Spinal cord (tissue), 10 donors: ENCODE data around the gene EIF1AX. TPM values are rescaled to one million over a fixed set of nuclear protein-coding genes. Genes with fewer than 3 reads are reported as not detected.
"Not testable (repeated sequence)": the region's sequence is repeated elsewhere in the genome, so short reads cannot be mapped to it uniquely, and the experiment has no call there.

Source experiments
- DNase-seq, 6 donors: peaks; one replicate each; pipeline versions ENCODE4 v3.0.0 to v3.0.0-alpha.2; 2013 to 2015; ENCODE audit warnings: low spot score in 6 of 6, low read depth in 4 of 6
- H3K27ac ChIP-seq: one replicate; pipeline ENCODE4 v1.5.1; 2013; ENCODE audit warnings: low read depth, low read length, control low read depth
- H3K27me3 ChIP-seq: one replicate; pipeline ENCODE4 v1.6.1; 2013; ENCODE audit warnings: low read length; ENCODE audit not compliant: control insufficient read depth, insufficient read depth
- H3K36me3 ChIP-seq: one replicate; pipeline ENCODE4 v1.6.1; 2013; ENCODE audit warnings: low read length; ENCODE audit not compliant: control insufficient read depth, insufficient read depth
- H3K4me1 ChIP-seq: one replicate; pipeline ENCODE4 v1.6.1; 2013; ENCODE audit warnings: low read length; ENCODE audit not compliant: control insufficient read depth, insufficient read depth
- H3K4me3 ChIP-seq: one replicate; pipeline ENCODE4 v1.5.1; 2013; ENCODE audit warnings: low read depth, low read length, control low read depth
- H3K9me3 ChIP-seq: one replicate; pipeline ENCODE4 v1.6.1; 2013; ENCODE audit warnings: low read length; ENCODE audit not compliant: control insufficient read depth, insufficient read depth
- WGBS: methylation state at CpG from one replicate; pipeline ENCODE4 v1.1.5; 2013; ENCODE audit warnings: missing lambda C conversion rate; ENCODE audit not compliant: insufficient coverage; 5-methylcytosine and 5-hydroxymethylcytosine counted together
- long read RNA-seq, 4 donors: transcript quantifications; one replicate each; lab custom pipeline, GENCODE V29; 2026
- polyA plus RNA-seq, 2 donors: library from polyadenylated mRNA; unstranded; fragments of 120-200 nt; gene quantifications; one replicate each; pipeline ENCODE4 v1.2.1, GENCODE V29; 2013; ENCODE audit not compliant: insufficient read length in 2 of 2
- total RNA-seq, 2 donors: library from RNA; depleted of rRNA in 1 of 2; stranded (reverse); fragments of 120-200 nt in 1 of 2; fragments of >200 nt in 1 of 2; gene quantifications; one replicate each; pipeline versions ENCODE4 v1.2.3 to v1.2.4, GENCODE V29; 2013 to 2014
- donor health status: healthy.

Gene EIF1AX, protein sequence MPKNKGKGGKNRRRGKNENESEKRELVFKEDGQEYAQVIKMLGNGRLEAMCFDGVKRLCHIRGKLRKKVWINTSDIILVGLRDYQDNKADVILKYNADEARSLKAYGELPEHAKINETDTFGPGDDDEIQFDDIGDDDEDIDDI
- total RNA-seq, result 10 to 100 TPM; 46.1 to 89.3 TPM
- polyA plus RNA-seq, result 100 to 1,000 TPM in 1 of 2 donors, 10 to 100 TPM in 1; 75.6 to 102 TPM
- long read RNA-seq, donor 1, full-length matches to known transcripts, result 59 of 59 reads
- long read RNA-seq, donor 1, partial matches to known transcripts, result 0 of 59 reads
- long read RNA-seq, donor 1, other reads (novel, unspliced or antisense), result 0 of 59 reads
- long read RNA-seq, donor 2, full-length matches to known transcripts, result 22 of 22 reads
- long read RNA-seq, donor 2, partial matches to known transcripts, result 0 of 22 reads
- long read RNA-seq, donor 2, other reads (novel, unspliced or antisense), result 0 of 22 reads
- long read RNA-seq, donor 3, full-length matches to known transcripts, result 21 of 21 reads
- long read RNA-seq, donor 3, partial matches to known transcripts, result 0 of 21 reads
- long read RNA-seq, donor 3, other reads (novel, unspliced or antisense), result 0 of 21 reads
- long read RNA-seq, donor 4, full-length matches to known transcripts, result 88 of 93 reads
- long read RNA-seq, donor 4, partial matches to known transcripts, result 5 of 93 reads
- long read RNA-seq, donor 4, other reads (novel, unspliced or antisense), result 0 of 93 reads

DNA sequence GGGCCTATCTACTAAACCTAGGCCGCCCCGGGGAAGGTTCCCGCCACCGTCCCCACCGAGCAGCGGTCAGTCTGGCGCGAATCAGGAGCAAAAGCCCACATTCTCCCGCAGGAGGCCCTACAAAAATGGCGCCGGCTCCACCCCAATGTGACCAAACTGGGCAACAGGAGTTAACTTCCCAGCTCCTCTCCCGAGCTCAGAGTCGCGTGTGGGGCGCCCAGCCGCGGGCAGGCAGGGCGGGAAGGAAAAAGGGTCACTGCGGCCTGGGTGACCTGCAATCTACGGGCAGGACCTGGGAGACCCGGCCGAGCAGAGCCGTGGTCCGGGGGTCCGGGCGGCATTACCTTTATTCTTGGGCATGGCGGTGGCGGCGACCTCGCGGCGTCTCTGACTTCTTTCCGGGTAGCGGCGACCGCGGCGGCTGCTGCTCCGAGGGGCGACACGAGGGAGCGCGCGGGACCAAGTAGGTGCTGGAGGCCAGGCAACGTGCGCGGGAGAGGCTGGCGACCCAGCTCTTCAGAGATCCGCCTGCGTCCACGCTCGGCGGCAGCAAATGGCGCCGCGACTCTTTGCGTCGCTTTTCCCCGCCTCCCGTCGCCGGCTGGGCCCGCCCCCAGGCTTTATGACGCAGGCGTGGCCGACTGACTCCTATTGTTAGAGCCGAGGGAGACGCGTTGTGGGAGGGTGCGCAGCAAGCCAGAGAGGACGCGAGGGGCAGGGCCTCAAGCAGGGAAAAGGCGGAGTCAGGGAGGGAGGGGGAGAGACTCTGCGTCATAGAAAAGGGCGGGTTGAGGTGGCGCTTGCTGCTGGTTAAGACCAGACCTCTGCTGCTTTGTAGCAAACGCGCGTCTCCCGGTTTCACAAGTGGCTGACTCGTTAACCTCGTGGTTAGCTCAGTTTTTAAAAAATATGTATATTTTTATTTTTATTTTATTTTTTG lies at the start of gene EIF1AX:
EIF1AX (minus strand) TSS at position 558 of the 940 bp plus-strand sequence; CDS start at position 360, 198 bp downstream.
- WGBS, result under 1% methylated on average over 61 of the region's 82 CpGs
- peaks cover 13% of the 10 kb centered on the region for H3K4me1 ChIP-seq
- peaks cover 9% of the 10 kb centered on the region for H3K36me3 ChIP-seq
- peak within 1 kb of the TSS; percentile 94 for H3K27ac ChIP-seq
- H3K9me3 ChIP-seq, result no peaks in the 10 kb centered on the region
- H3K27me3 ChIP-seq, result peaks cover 12% of the 10 kb centered on the region
- peak; percentile 81 to 99 (median 96) for DNase-seq
- H3K4me3 ChIP-seq, result peak within 1 kb of the TSS; percentile 92

DNA sequence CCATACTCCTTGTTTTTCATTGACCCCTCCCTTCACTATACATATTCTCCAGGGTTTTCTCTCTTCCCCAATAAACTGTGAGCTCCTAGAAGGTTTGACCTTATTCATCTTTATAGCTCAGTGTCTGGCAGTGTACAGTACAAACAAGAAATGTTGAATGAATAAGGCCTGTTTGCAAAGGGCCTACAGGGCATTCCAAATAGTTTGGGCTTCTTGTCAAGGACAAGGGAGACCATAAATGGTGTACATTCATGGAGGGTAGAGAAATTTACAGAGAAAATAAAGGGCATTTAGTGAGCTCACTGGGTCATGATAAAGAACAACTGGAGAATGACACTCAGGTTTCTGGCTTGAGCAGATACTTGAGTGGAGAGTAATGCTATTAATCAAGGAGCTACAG lies 47.5 kb upstream of the EIF1AX start:
- Histone ChIP-seq H3K27ac (no peak overlapping the region), H3K4me3 (no peak overlapping the region), H3K36me3 (peaks cover 4% of the 10 kb centered on the region), H3K27me3 (peaks cover 7% of the 10 kb centered on the region), H3K9me3 (no peaks in the 10 kb centered on the region), H3K4me1 (no peaks in the 10 kb centered on the region)
- peak in 1 of 6 donors; percentile 2 for DNase-seq

DNA sequence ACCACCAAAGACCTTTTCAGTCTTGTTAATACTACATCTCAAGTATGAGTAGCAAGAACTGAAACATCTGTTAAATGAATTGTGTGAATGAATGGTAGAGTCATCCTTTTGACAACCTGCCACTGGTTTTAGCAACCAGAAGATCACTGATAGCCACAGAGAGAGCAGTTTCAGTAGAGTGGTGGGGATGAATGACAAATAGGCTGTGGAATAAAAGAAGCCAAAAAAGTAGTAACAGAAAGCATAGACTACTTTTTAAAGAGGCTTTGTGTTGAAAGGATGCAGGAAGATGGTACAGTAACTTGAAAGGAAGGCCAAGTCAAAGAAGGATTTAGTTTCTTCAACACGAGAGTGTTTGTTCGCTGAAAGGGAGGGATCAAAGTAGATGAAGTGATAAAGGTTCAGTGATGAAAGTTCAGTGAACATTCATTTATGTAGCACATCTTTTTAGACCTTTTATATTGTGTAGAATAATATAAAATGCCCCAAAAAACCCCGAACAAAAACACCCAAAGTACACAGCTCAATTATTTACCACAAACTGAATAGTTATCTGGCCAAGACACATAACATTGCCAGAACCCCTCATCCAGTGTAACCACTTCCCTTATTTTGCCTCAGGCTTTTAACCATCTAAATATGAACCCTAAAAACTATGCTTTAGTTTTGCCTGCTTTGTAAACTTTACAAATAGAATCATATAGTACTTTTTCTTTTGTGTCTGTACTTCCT lies 40.1 kb upstream of the EIF1AX start:
- Histone ChIP-seq H3K36me3 (no peaks in the 10 kb centered on the region), H3K27me3 (peaks cover 12% of the 10 kb centered on the region), H3K9me3 (no peaks in the 10 kb centered on the region), H3K4me1 (no peaks in the 10 kb centered on the region), H3K27ac (no peak overlapping the region), H3K4me3 (no peak overlapping the region)
- 60% methylated on average over 1 of the region's 3 CpGs for WGBS
- DNase-seq, result peak in 2 of 6 donors; percentile 1 to 7

DNA sequence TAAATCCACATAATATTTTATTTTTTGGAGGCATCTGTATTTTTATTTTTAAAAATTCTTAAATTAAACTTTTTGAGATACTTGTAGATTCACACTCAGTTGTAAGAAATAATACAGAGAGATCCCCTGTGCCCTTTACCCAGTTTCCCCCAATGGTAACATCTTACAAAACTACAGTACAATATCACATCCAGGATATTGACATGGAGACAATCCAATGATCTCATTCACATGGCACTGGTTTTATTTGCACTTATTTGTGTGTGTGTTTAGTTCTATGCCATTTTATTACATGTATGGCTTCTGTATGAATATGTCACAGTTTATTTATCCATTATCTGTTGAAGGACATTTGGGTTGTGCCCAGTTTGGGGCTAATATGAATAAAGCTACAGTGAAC lies 35.5 kb upstream of the EIF1AX start:
- peaks cover 6% of the 10 kb centered on the region for H3K36me3 ChIP-seq
- no peaks in the 10 kb centered on the region for H3K9me3 ChIP-seq
- peaks cover 17% of the 10 kb centered on the region for H3K27me3 ChIP-seq
- no peaks in the 10 kb centered on the region for H3K4me1 ChIP-seq
- DNase-seq, result no peak
- no peak overlapping the region for H3K4me3 ChIP-seq
- H3K27ac ChIP-seq, result no peak overlapping the region

DNA sequence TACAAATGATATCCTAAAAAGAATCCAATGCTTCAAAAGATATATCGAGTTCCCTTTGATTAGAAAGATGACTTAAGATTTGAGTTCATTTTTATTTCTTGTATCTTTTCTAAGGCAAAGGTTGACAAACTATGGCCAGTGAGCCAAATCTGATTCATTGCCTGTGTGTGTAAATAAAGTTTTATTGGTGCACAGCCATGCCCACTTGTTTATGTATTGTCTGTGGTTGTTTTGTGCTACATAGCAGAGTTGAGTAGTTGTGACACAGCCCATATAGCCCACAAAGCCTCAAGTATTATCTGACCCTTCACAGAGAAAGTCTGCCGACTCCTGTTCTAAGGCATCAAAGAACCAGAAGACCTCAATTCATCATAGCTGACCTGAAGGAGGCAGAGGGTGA lies 32.2 kb upstream of the EIF1AX start:
- H3K4me1 ChIP-seq, result no peaks in the 10 kb centered on the region
- H3K9me3 ChIP-seq, result no peaks in the 10 kb centered on the region
- peaks cover 6% of the 10 kb centered on the region for H3K36me3 ChIP-seq
- peaks cover 18% of the 10 kb centered on the region for H3K27me3 ChIP-seq
- no peak for DNase-seq
- no peak overlapping the region for H3K27ac ChIP-seq
- 83% methylated on average over 1 of the region's 2 CpGs for WGBS
- no peak overlapping the region for H3K4me3 ChIP-seq

DNA sequence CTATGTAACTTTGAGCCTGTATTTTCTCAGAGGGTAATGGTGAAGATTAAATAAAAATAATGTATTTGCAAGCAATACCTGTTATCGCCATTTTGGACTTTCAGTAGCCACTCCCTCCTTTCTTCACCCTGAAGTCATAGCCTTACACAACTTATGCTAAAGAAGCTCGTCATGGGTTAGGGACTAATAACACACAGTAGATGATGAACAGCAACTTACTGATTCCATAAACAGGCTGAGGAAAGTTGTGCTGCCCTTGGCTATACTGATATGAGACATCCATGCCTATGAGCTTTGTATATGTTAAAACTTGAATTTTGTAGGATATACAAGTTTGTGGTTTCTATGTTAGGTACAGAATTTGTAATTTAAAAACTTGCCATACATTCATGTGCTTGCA lies 31.7 kb upstream of the EIF1AX start:
- H3K9me3 ChIP-seq, result no peaks in the 10 kb centered on the region
- H3K4me1 ChIP-seq, result no peaks in the 10 kb centered on the region
- peaks cover 19% of the 10 kb centered on the region for H3K27me3 ChIP-seq
- peaks cover 6% of the 10 kb centered on the region for H3K36me3 ChIP-seq
- no CpG with 5 or more reads among the region's 2 CpGs for WGBS
- DNase-seq, result no peak
- H3K27ac ChIP-seq, result no peak overlapping the region
- H3K4me3 ChIP-seq, result no peak overlapping the region

DNA sequence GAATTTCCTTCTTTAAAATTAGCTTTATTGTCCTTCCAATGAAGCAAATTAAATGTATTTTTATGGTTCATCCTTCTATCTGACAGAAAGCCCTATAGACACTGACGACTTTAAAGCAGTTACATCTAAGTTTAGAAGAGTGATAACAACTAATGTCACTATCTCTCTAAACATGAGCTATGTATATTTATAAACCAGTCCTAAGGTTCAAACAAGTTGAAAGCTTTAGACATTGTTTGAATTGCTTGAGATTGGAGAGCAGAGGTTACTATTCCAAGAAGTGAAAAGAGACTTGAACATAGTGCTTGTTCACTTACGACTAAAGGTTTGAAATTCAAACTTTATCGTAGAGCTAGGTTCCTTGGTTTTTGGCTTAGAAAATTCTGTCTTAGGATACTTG lies 30.2 kb upstream of the EIF1AX start:
- Histone ChIP-seq H3K9me3 (no peaks in the 10 kb centered on the region), H3K27me3 (peaks cover 24% of the 10 kb centered on the region), H3K4me3 (no peak overlapping the region), H3K36me3 (peaks cover 6% of the 10 kb centered on the region), H3K27ac (no peak overlapping the region), H3K4me1 (no peaks in the 10 kb centered on the region)
- no CpG with 5 or more reads among the region's 3 CpGs for WGBS
- no peak for DNase-seq

DNA sequence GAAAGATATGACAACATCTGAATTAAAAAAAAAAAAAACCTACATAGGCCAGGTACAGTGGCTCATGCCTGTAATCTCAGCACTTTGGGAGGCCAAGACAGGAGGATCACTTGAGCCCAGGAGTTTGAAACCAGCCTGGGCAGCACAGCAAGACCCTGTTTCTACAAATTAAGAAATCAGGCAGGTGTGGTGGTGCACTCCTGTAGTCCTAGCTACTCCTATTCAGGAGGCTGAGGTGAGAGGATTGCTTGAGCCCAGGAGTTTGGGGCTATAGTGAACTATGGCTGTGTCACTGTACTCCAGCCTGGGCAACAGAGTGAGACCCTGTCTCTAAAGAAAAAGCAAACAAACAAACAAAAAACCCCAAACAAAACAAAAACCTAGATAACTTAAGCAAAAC lies 20.9 kb upstream of the EIF1AX start:
- DNase-seq, H3K4me3 ChIP-seq, H3K4me1 ChIP-seq, H3K27ac ChIP-seq, H3K9me3 ChIP-seq: not testable (repeated sequence)
- Histone ChIP-seq H3K27me3 (peaks cover 13% of the 10 kb centered on the region), H3K36me3 (peaks cover 14% of the 10 kb centered on the region)

DNA sequence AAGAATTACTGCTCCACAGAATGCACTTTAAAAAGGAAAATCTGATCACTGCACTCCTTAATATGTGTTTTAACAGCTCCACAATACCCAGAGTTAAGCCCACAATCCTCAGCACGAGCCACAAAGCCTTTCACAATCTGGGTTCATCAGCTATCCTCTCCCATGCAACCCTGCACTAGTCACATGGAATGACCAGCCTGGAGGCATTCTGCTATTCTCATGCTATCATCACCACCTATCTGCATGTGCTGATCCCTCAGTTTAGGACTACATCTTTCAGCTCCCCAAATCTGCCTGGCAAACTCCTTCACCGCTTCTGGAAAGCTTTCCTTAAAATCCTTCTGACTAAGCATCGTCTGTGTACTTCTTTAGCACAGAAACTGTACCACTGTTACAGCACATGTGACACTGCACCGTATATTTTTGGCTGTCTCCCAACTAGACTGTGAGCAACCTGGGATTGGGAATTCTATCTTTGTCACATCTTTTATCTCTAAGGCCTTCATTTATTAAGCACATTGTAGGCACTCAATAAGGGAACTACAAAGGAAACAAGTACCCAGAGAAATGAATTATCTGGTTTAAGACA lies 18.3 kb upstream of the EIF1AX start:
- no peak overlapping the region for H3K27ac ChIP-seq
- DNase-seq, result no peak
- 75% methylated on average over 4 of the region's 4 CpGs for WGBS

More for the DNA sequence above, 18.3 kb upstream of the EIF1AX start:
- H3K4me1 ChIP-seq, result no peaks in the 10 kb centered on the region
- H3K4me3 ChIP-seq, result no peak overlapping the region
- peaks cover 16% of the 10 kb centered on the region for H3K36me3 ChIP-seq
- H3K9me3 ChIP-seq, result no peaks in the 10 kb centered on the region
- peaks cover 18% of the 10 kb centered on the region for H3K27me3 ChIP-seq
